HL-60 (cell line): Measurements from ENCODE around the gene RNF133.
"Not testable (repeated sequence)": the region's sequence is repeated elsewhere in the genome, so short reads cannot be mapped to it uniquely, and the experiment has no call there.

Experiments
- DNase-seq, 2 experiments: peaks; one replicate each; pipeline ENCODE4 v3.0.0-alpha.2; 2010 to 2020; ENCODE audit warnings: low read depth in 1 of 2, low spot score in 1 of 2
- H3K27ac ChIP-seq: fragments of 250-450 bp; sonication (Bioruptor Pico); replicated peaks from 2 replicates; pipeline ENCODE4 v1.5.1; 2020; ENCODE audit warnings: mild to moderate bottlenecking, moderate library complexity
- H3K27me3 ChIP-seq: fragments of 250-450 bp; sonication (Bioruptor Pico); 2 replicates; pipeline ENCODE4 v1.5.1; 2021; ENCODE audit warnings: mild to moderate bottlenecking, moderate library complexity; ENCODE audit not compliant: insufficient read depth, poor library complexity, severe bottlenecking
- H3K4me3 ChIP-seq: replicated peaks from 2 replicates; pipeline ENCODE4 v1.5.1; 2011; ENCODE audit warnings: mild to moderate bottlenecking, control low read depth, low read length; ENCODE audit not compliant: insufficient read depth
- CTCF ChIP-seq: IDR thresholded peaks from one replicate; pipeline ENCODE4 v1.5.1; 2011; ENCODE audit warnings: low read length, control low read depth, inconsistent platforms; ENCODE audit not compliant: insufficient read depth
- GABPA ChIP-seq: IDR thresholded peaks from 2 replicates; pipeline ENCODE4 v1.6.1; 2012; ENCODE audit warnings: low read depth
- POLR2AphosphoS5 ChIP-seq: IDR thresholded peaks from 2 replicates; pipeline ENCODE4 v1.6.1; 2012; ENCODE audit warnings: low read depth
- REST ChIP-seq: IDR thresholded peaks from 2 replicates; pipeline ENCODE4 v1.6.1; 2012; ENCODE audit warnings: low read depth; ENCODE audit not compliant: insufficient replicate concordance
- SPI1 ChIP-seq: IDR thresholded peaks from 2 replicates; pipeline ENCODE4 v1.6.1; 2012; ENCODE audit warnings: low read depth, mild to moderate bottlenecking, borderline replicate concordance

RNF133 gene

GRCh38 chr7:122684504-122684903 is 14.4 kb downstream of the RNF133 start:
- Histone ChIP-seq H3K4me3 (no peak overlapping the region), H3K27ac (no peak overlapping the region), H3K27me3 (no peaks in the 10 kb centered on the region)
- TF ChIP-seq REST (no peak), GABPA (no peak), POLR2AphosphoS5 (no peak), SPI1 (no peak), CTCF (no peak)
- no peak for DNase-seq

GRCh38 chr7:122682815-122683550 is 15.9 kb downstream of the RNF133 start:
- no peak overlapping the region for H3K27ac ChIP-seq
- H3K27me3 ChIP-seq = no peaks in the 10 kb centered on the region
- no peak overlapping the region for H3K4me3 ChIP-seq
- TF ChIP-seq SPI1 = no peak
- no peak for TF ChIP-seq CTCF
- no peak for TF ChIP-seq POLR2AphosphoS5
- no peak for TF ChIP-seq GABPA
- no peak for TF ChIP-seq REST
- no peak for DNase-seq

GRCh38 chr7:122681186-122681585 is 17.7 kb downstream of the RNF133 start:
- DNase-seq, H3K27me3 ChIP-seq: not testable (repeated sequence)

GRCh38 chr7:122679813-122680212 is 19.1 kb downstream of the RNF133 start:
- no peak for DNase-seq
- no peak overlapping the region for H3K27ac ChIP-seq
- TF ChIP-seq GABPA (no peak), CTCF (no peak), POLR2AphosphoS5 (no peak), REST (no peak), SPI1 (no peak)
- H3K4me3 ChIP-seq = no peak overlapping the region
- H3K27me3 ChIP-seq = no peaks in the 10 kb centered on the region

More at GRCh38 chr7:122681186-122681585, 17.7 kb downstream of the RNF133 start:
- H3K27ac ChIP-seq, H3K4me3 ChIP-seq: not testable (repeated sequence)

- H3K27me3 ChIP-seq, H3K27ac ChIP-seq, DNase-seq, H3K4me3 ChIP-seq: not testable (repeated sequence)
These were observed 19.6 kb downstream of the RNF133 start for GRCh38 chr7:122679269-122679709.
